HFFc6 (cell line): Measurements from ENCODE around the gene ACRV1. TPM values are rescaled to one million over a fixed set of nuclear protein-coding genes. Genes with fewer than 3 reads are reported as not detected.
"Not testable (repeated sequence)": the region's sequence is repeated elsewhere in the genome, so short reads cannot be mapped to it uniquely, and the experiment has no call there.

Source experiments
- DNase-seq: peaks from one replicate; pipeline ENCODE4 v3.0.0-alpha.2; 2018
- H3K27ac Mint-ChIP-seq: 2 replicates; pipeline ENCODE4 v1.8.0; 2020; ENCODE audit warnings: mild to moderate bottlenecking, mixed read lengths
- H3K27me3 Mint-ChIP-seq: 2 replicates; pipeline ENCODE4 v1.8.0; 2021; ENCODE audit warnings: mild to moderate bottlenecking, moderate library complexity, mixed read lengths; ENCODE audit not compliant: insufficient read depth
- H3K36me3 Mint-ChIP-seq: 2 replicates; pipeline ENCODE4 v1.8.0; 2021; ENCODE audit warnings: low read depth, mixed read lengths
- H3K4me1 Mint-ChIP-seq: 2 replicates; pipeline ENCODE4 v1.8.0; 2020; ENCODE audit warnings: low read depth, mixed read lengths
- H3K4me3 Mint-ChIP-seq: 2 replicates; pipeline ENCODE4 v1.8.0; 2020; ENCODE audit warnings: mild to moderate bottlenecking, moderate library complexity, mixed read lengths
- H3K9me3 Mint-ChIP-seq: 2 replicates; pipeline ENCODE4 v1.8.0; 2020; ENCODE audit warnings: mild to moderate bottlenecking, mixed read lengths
- CTCF ChIP-seq: fragments of 200-600 bp; sonication (generic); IDR thresholded peaks from 2 replicates; pipeline ENCODE4 v1.5.0; 2021; ENCODE audit warnings: antibody characterized with exemption, mild to moderate bottlenecking
- long read RNA-seq: library from polyadenylated mRNA; unstranded; transcript quantifications from one replicate; pipeline ENCODE4 v2.0.0, GENCODE V29; 2019
- total RNA-seq, 6 experiments: library from RNA; stranded (reverse); fragmentation: NEBNext Ultra II Directional; extraction: Animal tissue kit (Norgen Biotek cat#: 25700); gene quantifications; 2 replicates in 1 of 6; 3 replicates in 5 of 6; pipeline ENCODE4 v1.2.3, GENCODE V29; 2021

ACRV1 gene
- not detected for total RNA-seq
- long read RNA-seq = 0 reads

- DNase-seq = no peak
- no peak for TF ChIP-seq CTCF
- Mint-ChIP-seq H3K36me3 (peaks cover 12% of the 10 kb centered on the region; the same call in 1 of the 2 replicates), H3K27me3 (no peaks in the 10 kb centered on the region; the same call in 1 of the 2 replicates), H3K4me3 (no peak within 1 kb of the TSS), H3K4me1 (no peaks in the 10 kb centered on the region), H3K27ac (no peak within 1 kb of the TSS), H3K9me3 (no peaks in the 10 kb centered on the region)
Measured at GRCh38 chr11:125680747-125681146, at the start of gene ACRV1. Gene ACRV1 (minus strand): TSS chr11:125680847. CDS start chr11:125680780, 67 bp downstream.

- H3K9me3 Mint-ChIP-seq = no peaks in the 10 kb centered on the region
- no peak overlapping the region for H3K4me3 Mint-ChIP-seq
- TF ChIP-seq CTCF = no peak
- DNase-seq = no peak
- H3K27ac Mint-ChIP-seq = no peak overlapping the region
- no peaks in the 10 kb centered on the region for H3K4me1 Mint-ChIP-seq
- peaks cover 5% of the 10 kb centered on the region; the same call in 1 of the 2 replicates for H3K27me3 Mint-ChIP-seq
- no peaks in the 10 kb centered on the region for H3K36me3 Mint-ChIP-seq
Measured at GRCh38 chr11:125728969-125729368, 48.3 kb upstream of the ACRV1 start.

GRCh38 chr11:125724125-125724524 is 43.5 kb upstream of the ACRV1 start:
- peaks cover 12% of the 10 kb centered on the region; the same call in 1 of the 2 replicates for H3K27me3 Mint-ChIP-seq
- H3K4me3 Mint-ChIP-seq = no peak overlapping the region
- H3K4me1 Mint-ChIP-seq = no peaks in the 10 kb centered on the region; the same call in 1 of the 2 replicates
- H3K9me3 Mint-ChIP-seq = no peaks in the 10 kb centered on the region
- no peaks in the 10 kb centered on the region for H3K36me3 Mint-ChIP-seq
- peak; percentile 43; the same call in 1 of the 2 replicates for TF ChIP-seq CTCF
- H3K27ac Mint-ChIP-seq = no peak overlapping the region
- DNase-seq = peak; percentile 15

- no peak for DNase-seq
Measured at GRCh38 chr11:125720781-125721180, 40.1 kb upstream of the ACRV1 start.

GRCh38 chr11:125704686-125705085 is 24.0 kb upstream of the ACRV1 start:
- H3K9me3 Mint-ChIP-seq, H3K36me3 Mint-ChIP-seq, H3K4me1 Mint-ChIP-seq, H3K27ac Mint-ChIP-seq, H3K4me3 Mint-ChIP-seq, DNase-seq: not testable (repeated sequence)
- peaks cover 11% of the 10 kb centered on the region; the same call in 1 of the 2 replicates for H3K27me3 Mint-ChIP-seq

More at GRCh38 chr11:125720781-125721180, 40.1 kb upstream of the ACRV1 start:
- Mint-ChIP-seq H3K9me3 (no peaks in the 10 kb centered on the region), H3K27me3 (peaks cover 10% of the 10 kb centered on the region; the same call in 1 of the 2 replicates), H3K27ac (no peak overlapping the region), H3K4me3 (no peak overlapping the region), H3K4me1 (no peaks in the 10 kb centered on the region; the same call in 1 of the 2 replicates), H3K36me3 (no peaks in the 10 kb centered on the region)
- no peak for TF ChIP-seq CTCF

- no peak for TF ChIP-seq CTCF
- Mint-ChIP-seq H3K9me3 (no peaks in the 10 kb centered on the region), H3K36me3 (no peaks in the 10 kb centered on the region)
Measured at GRCh38 chr11:125701858-125702621, 21.4 kb upstream of the ACRV1 start.

More at GRCh38 chr11:125701858-125702621, 21.4 kb upstream of the ACRV1 start:
- Mint-ChIP-seq H3K27ac (no peak overlapping the region), H3K27me3 (peaks cover 11% of the 10 kb centered on the region), H3K4me3 (no peak overlapping the region), H3K4me1 (no peaks in the 10 kb centered on the region)
- DNase-seq = no peak
